Bone marrow (tissue), 2 donors: Measurements from ENCODE around the gene DUS2.

ENCODE experiments used
- DNase-seq, 2 donors: peaks; one replicate each; lab custom pipeline; 2025; lab: John Stamatoyannopoulos, UW

Gene DUS2

GRCh38 chr16:68126395-68126794, 103.3 kb downstream of the DUS2 start:
- no peak for DNase-seq

- DNase-seq = no peak
These were observed 105.7 kb downstream of the DUS2 start for GRCh38 chr16:68128577-68129305.
